ENCODE data around the gene CCDC87. TPM values are rescaled to one million over a fixed set of nuclear protein-coding genes. Genes with fewer than 3 reads are reported as not detected.
"Not testable (repeated sequence)": the region's sequence is repeated elsewhere in the genome, so short reads cannot be mapped to it uniquely, and the experiment has no call there.

The CCDC87 gene, protein sequence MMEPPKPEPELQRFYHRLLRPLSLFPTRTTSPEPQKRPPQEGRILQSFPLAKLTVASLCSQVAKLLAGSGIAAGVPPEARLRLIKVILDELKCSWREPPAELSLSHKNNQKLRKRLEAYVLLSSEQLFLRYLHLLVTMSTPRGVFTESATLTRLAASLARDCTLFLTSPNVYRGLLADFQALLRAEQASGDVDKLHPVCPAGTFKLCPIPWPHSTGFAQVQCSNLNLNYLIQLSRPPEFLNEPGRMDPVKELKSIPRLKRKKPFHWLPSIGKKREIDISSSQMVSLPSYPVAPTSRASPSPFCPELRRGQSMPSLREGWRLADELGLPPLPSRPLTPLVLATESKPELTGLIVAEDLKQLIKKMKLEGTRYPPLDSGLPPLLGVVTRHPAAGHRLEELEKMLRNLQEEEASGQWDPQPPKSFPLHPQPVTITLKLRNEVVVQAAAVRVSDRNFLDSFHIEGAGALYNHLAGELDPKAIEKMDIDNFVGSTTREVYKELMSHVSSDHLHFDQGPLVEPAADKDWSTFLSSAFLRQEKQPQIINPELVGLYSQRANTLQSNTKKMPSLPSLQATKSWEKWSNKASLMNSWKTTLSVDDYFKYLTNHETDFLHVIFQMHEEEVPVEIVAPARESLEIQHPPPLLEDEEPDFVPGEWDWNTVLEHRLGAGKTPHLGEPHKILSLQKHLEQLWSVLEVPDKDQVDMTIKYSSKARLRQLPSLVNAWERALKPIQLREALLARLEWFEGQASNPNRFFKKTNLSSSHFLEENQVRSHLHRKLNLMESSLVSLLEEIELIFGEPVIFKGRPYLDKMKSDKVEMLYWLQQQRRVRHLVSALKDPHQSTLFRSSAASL
- total RNA-seq (under 1 TPM in 3 of 4 donors, not detected in 1; 0.36 to 0.46 (median 0.36) TPM), polyA plus RNA-seq (1 to 10 TPM in 1 of 3 donors, under 1 TPM in 2; 0.06 to 1.1 (median 0.20) TPM)
- long read RNA-seq, donor 1: 0 reads
- long read RNA-seq, donor 2: 0 reads

DNA sequence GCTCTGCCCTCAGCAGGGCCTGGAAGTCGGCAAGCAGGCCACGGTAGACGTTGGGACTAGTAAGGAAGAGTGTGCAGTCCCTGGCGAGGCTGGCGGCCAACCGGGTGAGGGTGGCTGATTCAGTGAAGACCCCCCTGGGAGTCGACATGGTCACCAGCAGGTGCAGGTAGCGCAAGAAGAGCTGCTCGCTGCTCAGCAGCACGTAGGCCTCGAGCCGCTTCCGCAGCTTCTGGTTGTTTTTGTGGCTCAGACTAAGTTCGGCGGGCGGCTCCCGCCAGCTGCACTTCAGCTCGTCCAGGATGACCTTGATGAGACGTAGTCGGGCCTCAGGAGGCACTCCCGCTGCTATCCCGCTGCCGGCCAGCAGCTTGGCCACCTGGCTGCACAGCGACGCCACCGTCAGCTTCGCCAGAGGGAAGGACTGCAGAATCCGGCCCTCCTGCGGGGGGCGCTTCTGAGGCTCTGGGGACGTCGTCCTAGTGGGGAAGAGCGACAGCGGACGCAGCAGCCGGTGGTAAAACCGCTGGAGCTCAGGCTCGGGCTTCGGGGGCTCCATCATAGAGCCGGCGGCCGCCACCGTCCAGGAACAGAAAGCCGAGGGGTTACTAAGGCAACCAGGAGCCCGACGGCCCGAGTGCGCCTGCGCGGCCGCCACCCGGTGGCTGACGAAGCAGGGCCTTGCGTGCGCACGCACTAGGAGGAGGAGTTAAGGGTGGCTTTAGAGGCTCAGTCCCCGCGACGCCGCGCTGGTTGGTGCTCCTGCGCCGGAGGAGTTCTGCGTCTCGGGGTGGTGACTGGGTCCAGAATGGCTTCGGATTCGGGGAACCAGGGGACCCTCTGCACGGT lies at the start of gene CCDC87, which contains the start of gene CCS:
CCDC87 (minus strand) TSS at position 607 of the 846 bp plus-strand sequence; CDS start at position 559, 48 bp downstream.
CCS (plus strand) TSS at position 729 of the 846 bp plus-strand sequence; CDS start at position 806, 77 bp downstream.
- no peaks in the 10 kb centered on the region for H3K9me3 ChIP-seq
- peaks cover 15% of the 10 kb centered on the region for H3K4me1 ChIP-seq
- peak; percentile 98 to 99 for DNase-seq
- H3K4me3 ChIP-seq: peak within 1 kb of the TSS; percentile 92
- 12 to 13% (median 13%) methylated on average over 67 to 68 of the region's 68 CpGs for WGBS, 3 donors
- intact Hi-C loops (cut with DNase I): loop anchor here (5.0 kb wide), 2 partner anchors 85 to 240 kb away; partner anchors contain the start of gene RBM4B (in 1 of the 2)
- H3K27me3 ChIP-seq (ENCODE audit: insufficient read depth in 3 of 3, low read length in 2 of 3): no peaks in the 10 kb centered on the region
- no peaks in the 10 kb centered on the region for H3K36me3 ChIP-seq (ENCODE audit: insufficient read depth in 1 of 2, low read depth in 1 of 2)
- TF ChIP-seq, protein P1, sequence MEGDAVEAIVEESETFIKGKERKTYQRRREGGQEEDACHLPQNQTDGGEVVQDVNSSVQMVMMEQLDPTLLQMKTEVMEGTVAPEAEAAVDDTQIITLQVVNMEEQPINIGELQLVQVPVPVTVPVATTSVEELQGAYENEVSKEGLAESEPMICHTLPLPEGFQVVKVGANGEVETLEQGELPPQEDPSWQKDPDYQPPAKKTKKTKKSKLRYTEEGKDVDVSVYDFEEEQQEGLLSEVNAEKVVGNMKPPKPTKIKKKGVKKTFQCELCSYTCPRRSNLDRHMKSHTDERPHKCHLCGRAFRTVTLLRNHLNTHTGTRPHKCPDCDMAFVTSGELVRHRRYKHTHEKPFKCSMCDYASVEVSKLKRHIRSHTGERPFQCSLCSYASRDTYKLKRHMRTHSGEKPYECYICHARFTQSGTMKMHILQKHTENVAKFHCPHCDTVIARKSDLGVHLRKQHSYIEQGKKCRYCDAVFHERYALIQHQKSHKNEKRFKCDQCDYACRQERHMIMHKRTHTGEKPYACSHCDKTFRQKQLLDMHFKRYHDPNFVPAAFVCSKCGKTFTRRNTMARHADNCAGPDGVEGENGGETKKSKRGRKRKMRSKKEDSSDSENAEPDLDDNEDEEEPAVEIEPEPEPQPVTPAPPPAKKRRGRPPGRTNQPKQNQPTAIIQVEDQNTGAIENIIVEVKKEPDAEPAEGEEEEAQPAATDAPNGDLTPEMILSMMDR (IDR thresholded peaks at IDR 0.05): peak; percentile 66
- peak; percentile 98 to 99 (median 98) for ATAC-seq
- peak within 1 kb of the TSS; percentile 84 for H3K27ac ChIP-seq

DNA sequence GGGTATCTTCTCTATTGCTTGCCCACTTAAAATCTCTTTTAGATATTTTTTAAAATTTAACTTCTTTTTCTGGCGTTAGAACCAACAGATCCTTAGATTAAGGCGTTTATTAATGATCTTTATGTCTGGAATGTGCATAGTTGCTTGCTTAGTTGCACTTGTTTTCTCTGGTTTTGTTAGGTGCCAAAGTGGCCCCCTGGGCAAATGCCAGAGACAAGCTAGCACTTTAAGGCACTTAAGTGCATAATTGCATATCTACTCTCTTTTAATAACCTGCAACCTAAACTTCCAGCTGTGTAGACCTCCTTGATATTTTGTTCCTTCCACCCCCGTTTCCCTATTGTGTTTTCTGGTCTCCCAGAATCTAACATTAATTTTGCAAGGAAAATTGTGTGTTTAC lies 49.0 kb upstream of the CCDC87 start:
- Histone ChIP-seq H3K9me3 (no peaks in the 10 kb centered on the region), H3K27ac (peak overlapping the region; percentile 48), H3K4me3 (peak overlapping the region; percentile 87), H3K27me3 (ENCODE audit: insufficient read depth in 3 of 3, low read length in 2 of 3) (no peaks in the 10 kb centered on the region), H3K36me3 (ENCODE audit: insufficient read depth in 1 of 2, low read depth in 1 of 2) (peaks cover 23 to 71% of the 10 kb centered on the region in 2 donors), H3K4me1 (peaks cover 74% of the 10 kb centered on the region)
- TF ChIP-seq, protein P1 (IDR thresholded peaks at IDR 0.05): no peak
- ATAC-seq (no peak), DNase-seq (no peak)
- intact Hi-C loops (cut with DNase I): loop anchor here (1.0 to 5.0 kb wide), 2 partner anchors 11 to 35 kb away; partner anchors contain the start of gene RBM4B (in 2 of the 2)
- 16 to 25% (median 18%) methylated on average over 3 of the region's 3 CpGs for WGBS, 3 donors

DNA sequence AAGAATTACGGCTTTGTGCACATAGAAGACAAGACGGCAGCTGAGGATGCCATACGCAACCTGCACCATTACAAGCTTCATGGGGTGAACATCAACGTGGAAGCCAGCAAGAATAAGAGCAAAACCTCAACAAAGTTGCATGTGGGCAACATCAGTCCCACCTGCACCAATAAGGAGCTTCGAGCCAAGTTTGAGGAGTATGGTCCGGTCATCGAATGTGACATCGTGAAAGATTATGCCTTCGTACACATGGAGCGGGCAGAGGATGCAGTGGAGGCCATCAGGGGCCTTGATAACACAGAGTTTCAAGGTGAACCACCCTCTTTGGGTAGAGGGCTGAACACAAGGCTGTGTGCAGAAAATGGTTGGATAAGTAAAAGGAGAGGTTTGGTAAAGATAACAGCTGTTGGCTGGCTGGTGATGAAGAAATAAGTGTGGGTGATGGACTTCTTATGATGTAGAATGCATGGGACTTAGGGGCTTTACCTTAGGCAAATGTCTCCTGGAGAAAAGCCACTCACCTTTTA lies 47.0 kb upstream of the CCDC87 start:
- DNase-seq; H3K27me3 ChIP-seq (ENCODE audit: insufficient read depth in 3 of 3, low read length in 2 of 3); ATAC-seq; H3K9me3 ChIP-seq: not testable (repeated sequence)
- peaks cover 61% of the 10 kb centered on the region for H3K4me1 ChIP-seq
- H3K4me3 ChIP-seq: peak overlapping the region; percentile 87
- peaks cover 15 to 51% of the 10 kb centered on the region in 2 donors for H3K36me3 ChIP-seq (ENCODE audit: insufficient read depth in 1 of 2, low read depth in 1 of 2)
- H3K27ac ChIP-seq: peak overlapping the region; percentile 48
- WGBS, 3 donors: 45 to 63% (median 46%) methylated on average over 8 to 9 of the region's 10 CpGs
- intact Hi-C loops (cut with DNase I): loop anchor here (5.0 kb wide), 1 partner anchor 37 kb away; the partner anchor contains the start of gene RBM4B (in 2 of the 2)

DNA sequence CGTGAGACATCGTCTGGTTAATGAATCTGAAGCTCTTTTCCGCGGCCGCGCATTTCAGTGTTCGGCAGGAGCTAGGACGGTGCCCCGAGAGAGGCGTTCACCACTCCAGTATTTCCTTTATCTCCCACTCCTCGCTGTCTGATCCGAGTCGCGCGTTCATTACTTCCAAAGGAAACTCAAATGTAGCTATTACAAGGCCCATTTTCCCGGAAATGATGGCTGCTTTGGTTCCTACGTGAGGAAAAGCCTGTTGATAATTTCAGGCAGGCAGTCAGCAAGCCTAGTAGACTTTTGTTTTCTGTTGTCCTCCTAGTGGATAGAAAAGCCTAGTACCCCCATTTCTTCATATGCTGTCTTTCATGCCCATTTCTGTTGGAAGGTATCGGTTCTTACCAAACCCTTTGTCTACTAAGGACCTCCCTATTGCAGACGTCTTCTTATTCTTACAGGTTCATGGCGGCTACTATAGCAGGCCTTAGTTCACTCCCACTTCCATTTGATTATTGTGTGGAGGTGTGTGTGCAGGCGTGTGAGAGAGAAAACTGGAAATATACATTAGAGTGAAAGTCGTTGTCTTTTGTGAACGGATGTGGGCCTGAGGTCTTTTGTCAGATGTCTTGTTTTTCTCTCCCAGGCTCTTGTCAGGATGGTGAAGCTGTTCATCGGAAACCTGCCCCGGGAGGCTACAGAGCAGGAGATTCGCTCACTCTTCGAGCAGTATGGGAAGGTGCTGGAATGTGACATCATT lies 46.4 kb upstream of the CCDC87 start:
- TF ChIP-seq, protein P1 (IDR thresholded peaks at IDR 0.05): no peak
- H3K36me3 ChIP-seq (ENCODE audit: insufficient read depth in 1 of 2, low read depth in 1 of 2): peaks cover 13 to 51% of the 10 kb centered on the region in 2 donors
- H3K4me3 ChIP-seq: peak overlapping the region; percentile 87
- ATAC-seq (peak; percentile 1 to 10 (median 3)), DNase-seq (no peak)
- intact Hi-C loops (cut with DNase I): no loop called here
- H3K4me1 ChIP-seq: peaks cover 54% of the 10 kb centered on the region
- H3K9me3 ChIP-seq: no peaks in the 10 kb centered on the region
- WGBS, 3 donors: 2% methylated on average over 27 of the region's 27 CpGs
- peak overlapping the region; percentile 91 for H3K27ac ChIP-seq
- no peaks in the 10 kb centered on the region for H3K27me3 ChIP-seq (ENCODE audit: insufficient read depth in 3 of 3, low read length in 2 of 3)
